Choroid plexus epithelial cell (primary cell): ENCODE results near the gene C12orf43.
A peak's percentile ranks its signal among the peaks of the same experiment; 100 is the strongest.
"Not testable (repeated sequence)": the region's sequence is repeated elsewhere in the genome, so short reads cannot be mapped to it uniquely, and the experiment has no call there.

Experiments used
- DNase-seq: peaks from one replicate; pipeline ENCODE4 v3.0.0-alpha.2; 2010; ENCODE audit warnings: low read depth
- H3K4me3 ChIP-seq: 2 replicates; pipeline ENCODE4 v1.5.1; 2011; ENCODE audit warnings: low read depth, mild to moderate bottlenecking, control low read depth, low read length, moderate library complexity
- CTCF ChIP-seq: conservative IDR thresholded peaks from 2 replicates; pipeline ENCODE4 v1.5.1; 2011; ENCODE audit warnings: low read depth, mild to moderate bottlenecking, control low read depth, inconsistent platforms, low read length, moderate library complexity

C12orf43 gene

GRCh38 chr12:121015825-121016766 lies at the start of gene C12orf43:
TSS of gene C12orf43 (minus strand) at chr12:121016487. CDS start at chr12:121016474, 13 bp downstream.
- peak within 1 kb of the TSS; percentile 97 for H3K4me3 ChIP-seq
- no peak for TF ChIP-seq CTCF
- DNase-seq: peak; percentile 91

- no peak for TF ChIP-seq CTCF
- DNase-seq: no peak
- H3K4me3 ChIP-seq: no peak overlapping the region
These were observed 49.1 kb upstream of the C12orf43 start for GRCh38 chr12:121065345-121065744.

- not testable (repeated sequence) for H3K4me3 ChIP-seq, DNase-seq
These were observed 48.3 kb upstream of the C12orf43 start for GRCh38 chr12:121064586-121064985.

GRCh38 chr12:121064116-121064515 lies 47.8 kb upstream of the C12orf43 start:
- no peak for TF ChIP-seq CTCF
- no peak overlapping the region for H3K4me3 ChIP-seq
- DNase-seq: no peak

GRCh38 chr12:121062391-121063045 lies 46.2 kb upstream of the C12orf43 start:
- no peak for TF ChIP-seq CTCF
- no peak overlapping the region for H3K4me3 ChIP-seq
- no peak for DNase-seq

- no peak overlapping the region for H3K4me3 ChIP-seq
- DNase-seq: peak; percentile 51
- TF ChIP-seq CTCF: peak; percentile 48
These were observed 45.5 kb upstream of the C12orf43 start for GRCh38 chr12:121061831-121062230.

GRCh38 chr12:121060149-121061001 lies 44.1 kb upstream of the C12orf43 start:
- peak; percentile 71 for TF ChIP-seq CTCF
- peak overlapping the region; percentile 56 for H3K4me3 ChIP-seq
- peak; percentile 67 for DNase-seq
